HG03521 (cell line): ENCODE data around the gene NRCAM.

ENCODE experiments used
- ATAC-seq: cut with Tn5 transposase; IDR thresholded peaks from one replicate; pipeline ENCODE4 v1.9.1; 2021; ENCODE audit warnings: mild to moderate bottlenecking, moderate library complexity; ENCODE audit not compliant: unreplicated experiment

NRCAM gene

GRCh38 chr7:108225531-108226181 lies 230.6 kb downstream of the NRCAM start:
- ATAC-seq = no peak

GRCh38 chr7:108224387-108224786 lies 231.8 kb downstream of the NRCAM start:
- no peak for ATAC-seq

- ATAC-seq = no peak
Measured at GRCh38 chr7:108222236-108222892, 233.9 kb downstream of the NRCAM start.

DNA sequence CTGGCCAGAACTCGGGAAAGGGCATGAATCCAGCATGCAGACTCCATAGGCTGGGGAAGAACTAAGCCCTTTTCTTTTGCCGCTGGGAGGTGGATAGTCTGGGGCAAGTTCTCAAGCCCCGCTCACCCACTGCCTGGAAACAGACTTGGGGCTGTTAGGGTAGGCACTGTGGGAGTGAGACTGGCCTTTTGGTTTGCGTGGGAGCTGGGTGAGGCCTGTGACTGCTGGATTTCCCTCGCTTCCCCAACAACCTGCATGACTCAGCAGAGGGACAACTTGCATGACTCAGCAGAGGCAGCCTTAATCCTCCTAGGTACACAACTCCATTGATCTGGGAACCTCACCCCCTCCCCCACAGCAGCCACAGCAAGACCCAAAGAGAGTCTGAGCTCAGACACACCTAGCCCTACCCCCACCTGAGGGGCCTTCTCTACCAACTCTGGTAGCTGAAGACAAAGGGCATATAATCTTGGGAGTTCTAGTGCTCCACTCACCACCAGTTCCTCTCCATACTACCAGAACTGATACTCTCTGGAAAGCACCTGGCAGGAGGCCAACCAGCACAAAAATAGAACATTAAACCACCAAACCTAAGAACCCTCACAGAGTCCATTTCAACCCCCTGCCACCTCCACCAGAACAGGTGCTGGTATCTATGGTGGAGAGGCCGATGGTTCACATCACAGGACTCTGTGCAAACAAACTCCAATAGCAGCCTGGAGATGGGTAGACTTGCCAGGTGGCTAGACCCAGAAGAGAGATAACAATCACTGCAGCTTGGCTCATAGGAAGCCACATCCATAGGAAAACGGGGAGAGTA lies 244.6 kb downstream of the NRCAM start:
- ATAC-seq = peak; percentile 73

GRCh38 chr7:108210796-108211195 lies 245.4 kb downstream of the NRCAM start:
- no peak for ATAC-seq

GRCh38 chr7:108205311-108205710 lies 250.9 kb downstream of the NRCAM start:
- ATAC-seq = no peak

DNA sequence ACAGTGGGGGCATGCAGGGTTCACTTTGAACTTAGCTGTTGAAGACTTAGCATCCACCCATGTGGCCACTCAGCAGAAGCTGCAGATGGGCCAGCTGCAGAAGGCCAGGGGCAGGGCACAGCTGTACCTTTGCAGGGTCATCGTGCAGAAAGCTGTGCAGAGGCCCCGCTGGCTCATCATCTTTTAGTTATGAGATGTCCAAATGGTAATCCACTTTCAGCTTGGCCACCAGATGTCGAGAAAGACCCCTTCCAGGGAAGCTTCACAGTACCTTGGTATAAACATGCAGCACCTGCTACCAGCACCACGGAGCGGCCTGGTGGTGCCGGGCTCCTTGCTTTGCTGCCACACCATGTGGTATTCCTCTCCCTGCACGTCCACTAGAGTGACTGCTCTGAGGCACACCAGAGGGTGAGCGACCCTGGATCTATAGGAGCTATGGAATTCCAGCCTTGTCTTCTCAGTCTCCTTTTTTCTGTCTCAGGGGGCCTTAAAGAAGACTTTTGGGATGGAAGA lies 251.9 kb downstream of the NRCAM start:
- ATAC-seq = no peak

- ATAC-seq = peak; percentile 76
Measured at GRCh38 chr7:108203537-108203936, 252.7 kb downstream of the NRCAM start.

GRCh38 chr7:108202743-108203142 lies 253.5 kb downstream of the NRCAM start:
- no peak for ATAC-seq

DNA sequence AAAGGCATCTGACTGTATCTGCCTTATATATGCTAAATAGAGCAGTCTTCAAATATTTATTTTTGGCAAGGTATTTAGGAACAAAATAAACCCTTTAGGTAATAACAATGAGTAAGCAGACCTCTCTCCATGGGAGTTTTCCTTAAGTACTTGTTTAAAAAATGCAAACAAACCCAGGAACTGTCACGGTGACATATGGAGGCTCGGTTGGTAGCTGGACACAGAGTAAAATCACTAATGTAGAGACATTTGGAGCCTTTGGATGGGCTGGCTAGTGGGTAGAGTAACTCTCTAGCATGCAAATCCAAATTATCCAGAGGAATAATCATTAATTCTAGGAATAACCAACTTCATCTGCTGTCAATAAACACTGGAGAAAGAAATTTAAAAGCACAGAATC lies 254.5 kb downstream of the NRCAM start:
- ATAC-seq = no peak

GRCh38 chr7:108200326-108200725 lies 255.9 kb downstream of the NRCAM start:
- ATAC-seq = no peak

GRCh38 chr7:108197371-108198091 lies 258.7 kb downstream of the NRCAM start:
- no peak for ATAC-seq

DNA sequence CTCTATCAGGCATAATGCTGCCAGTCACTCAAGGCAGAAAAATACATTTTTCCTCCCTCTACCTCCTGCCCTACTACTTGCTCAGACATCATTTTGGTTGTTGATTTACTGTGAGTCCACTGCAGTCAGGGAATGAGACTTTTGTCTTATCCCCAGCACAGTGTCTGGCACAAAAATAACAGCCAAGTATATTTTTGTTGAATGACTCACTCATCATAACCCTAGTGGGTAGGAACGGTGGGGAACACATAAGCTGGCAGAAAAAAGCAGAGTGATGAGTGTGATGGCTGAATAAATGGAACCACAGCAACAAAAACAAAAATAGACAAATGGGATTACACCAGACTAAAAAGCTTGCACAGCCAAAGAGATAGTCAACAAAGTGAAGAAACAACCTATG lies 260.2 kb downstream of the NRCAM start:
- no peak for ATAC-seq

DNA sequence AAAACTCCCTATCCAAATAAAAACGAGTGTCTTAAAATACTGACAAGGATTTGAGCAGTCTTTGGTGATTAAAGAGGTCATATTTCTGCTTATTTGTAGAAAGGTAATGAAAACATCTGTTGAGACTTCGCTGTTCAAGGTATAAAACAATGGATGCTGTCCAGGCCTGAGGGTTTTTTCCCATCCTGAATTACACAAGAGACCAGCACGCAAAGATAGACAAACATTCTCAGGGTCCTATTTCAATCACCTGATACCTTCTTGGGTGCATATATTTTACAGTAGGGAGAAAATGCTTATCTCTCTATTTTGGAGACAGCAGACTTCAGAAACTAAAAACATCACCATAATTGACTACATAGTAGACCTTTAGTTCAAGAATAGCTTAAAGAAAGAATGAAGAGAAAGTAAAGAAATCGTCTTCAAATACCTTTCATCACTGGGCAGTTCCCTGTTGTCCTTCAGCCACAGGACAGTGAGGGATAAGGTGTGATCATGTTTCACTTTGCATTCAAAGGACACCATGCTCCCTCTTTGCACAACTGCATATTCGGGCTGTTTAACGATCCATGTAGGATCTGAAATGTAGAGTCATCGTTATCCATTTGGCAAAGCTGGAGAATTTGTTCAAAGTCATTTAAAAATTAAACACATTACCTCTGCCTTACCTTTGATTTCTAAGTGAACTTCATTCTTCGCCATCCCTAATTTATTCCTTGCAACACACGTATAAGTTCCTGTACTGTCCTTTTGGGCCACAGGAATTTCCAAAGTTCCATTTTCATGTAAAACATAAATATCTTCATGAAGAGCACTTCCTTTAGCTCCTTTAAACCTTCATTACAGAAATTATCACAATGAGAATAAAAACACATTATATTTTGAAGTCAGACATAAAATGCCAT lies 262.4 kb downstream of the NRCAM start:
- no peak for ATAC-seq

DNA sequence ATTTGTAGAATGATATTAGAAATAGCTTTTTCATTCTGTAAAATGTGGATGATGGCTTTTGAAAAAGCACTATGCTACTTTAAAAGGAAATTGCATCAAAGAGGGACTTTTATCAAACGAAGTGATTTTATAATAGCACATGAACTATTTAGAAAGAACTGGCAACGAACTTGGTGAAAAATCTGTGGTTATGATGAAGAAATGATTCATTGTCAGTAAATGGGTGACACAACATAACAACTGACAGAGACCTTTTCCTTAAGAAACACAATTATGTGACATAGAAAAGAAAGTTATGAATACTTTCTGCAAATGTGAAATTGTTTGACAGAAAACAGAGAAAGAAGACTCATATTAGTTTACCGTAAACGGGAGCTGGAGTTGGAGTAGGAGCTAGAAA lies 265.3 kb downstream of the NRCAM start:
- no peak for ATAC-seq

DNA sequence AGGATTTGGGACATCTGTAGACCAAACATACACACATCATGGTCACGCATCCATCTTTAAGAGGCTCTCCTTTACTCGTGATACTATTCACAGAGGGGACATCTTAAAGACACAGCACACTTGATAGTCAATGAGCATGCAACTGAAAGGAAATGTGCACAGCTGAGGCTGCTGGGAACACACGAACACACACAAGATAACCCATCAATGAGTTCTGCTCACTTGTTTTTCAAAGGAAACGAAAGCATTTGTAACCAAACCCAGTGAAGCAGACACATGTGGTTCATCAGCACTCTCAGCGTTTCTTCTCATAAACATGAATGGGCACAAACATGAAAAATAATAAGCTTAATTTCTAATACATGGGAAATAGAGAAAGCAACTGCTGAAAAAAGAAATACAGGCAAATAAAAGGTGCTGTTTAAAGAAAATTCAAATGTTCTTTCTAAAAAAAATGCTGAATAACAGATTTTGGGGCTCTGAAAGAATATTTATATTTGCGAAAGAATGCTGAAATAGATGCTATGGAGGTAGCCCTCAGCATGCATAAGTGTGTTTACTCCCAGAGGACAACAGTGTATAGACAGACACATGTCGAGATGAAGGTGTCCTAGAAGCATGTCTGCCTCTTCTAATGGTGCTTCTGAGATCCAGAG lies 266.4 kb downstream of the NRCAM start:
- peak; percentile 73 for ATAC-seq

GRCh38 chr7:108188724-108189123 lies 267.5 kb downstream of the NRCAM start:
- ATAC-seq = no peak

- no peak for ATAC-seq
Measured at GRCh38 chr7:108181073-108181985, 274.9 kb downstream of the NRCAM start.
